ENCODE results near the gene MUSK.
"Not testable (repeated sequence)": the region's sequence is repeated elsewhere in the genome, so short reads cannot be mapped to it uniquely, and the experiment has no call there.

MUSK gene

GRCh38 chr9:110810262-110810976, 141.8 kb downstream of the MUSK start:
- DNase-seq (ENCODE audit: low read depth) = no peak

- DNase-seq (ENCODE audit: low read depth) = no peak
These were observed 144.3 kb downstream of the MUSK start for GRCh38 chr9:110812886-110813285.

- DNase-seq (ENCODE audit: low read depth) = no peak
These were observed 145.6 kb downstream of the MUSK start for GRCh38 chr9:110814159-110814558.

- DNase-seq (ENCODE audit: low read depth) = no peak
These were observed 146.8 kb downstream of the MUSK start for GRCh38 chr9:110815361-110815760.

GRCh38 chr9:110820381-110820780, 151.8 kb downstream of the MUSK start:
- no peak for DNase-seq (ENCODE audit: low read depth)

GRCh38 chr9:110821064-110821463, 152.5 kb downstream of the MUSK start:
- DNase-seq (ENCODE audit: low read depth) = no peak

- DNase-seq (ENCODE audit: low read depth) = not testable (repeated sequence)
These were observed 156.5 kb downstream of the MUSK start for GRCh38 chr9:110825129-110825528.

- DNase-seq (ENCODE audit: low read depth) = no peak
These were observed 157.4 kb downstream of the MUSK start for GRCh38 chr9:110825950-110826349.

GRCh38 chr9:110826400-110826799, 157.8 kb downstream of the MUSK start:
- not testable (repeated sequence) for DNase-seq (ENCODE audit: low read depth)

GRCh38 chr9:110828264-110828663, 159.7 kb downstream of the MUSK start:
- no peak for DNase-seq (ENCODE audit: low read depth)

GRCh38 chr9:110830495-110830894, 161.9 kb downstream of the MUSK start:
- DNase-seq (ENCODE audit: low read depth) = no peak

GRCh38 chr9:110832926-110833325, 164.3 kb downstream of the MUSK start:
- DNase-seq (ENCODE audit: low read depth) = no peak

- no peak for DNase-seq (ENCODE audit: low read depth)
These were observed 166.8 kb downstream of the MUSK start for GRCh38 chr9:110835404-110835803.

GRCh38 chr9:110835859-110836271, 167.3 kb downstream of the MUSK start:
- no peak for DNase-seq (ENCODE audit: low read depth)

GRCh38 chr9:110837401-110838005, 168.9 kb downstream of the MUSK start:
- no peak for DNase-seq (ENCODE audit: low read depth)

GRCh38 chr9:110842169-110842568, 173.6 kb downstream of the MUSK start:
- no peak for DNase-seq (ENCODE audit: low read depth)

- DNase-seq (ENCODE audit: low read depth) = no peak
These were observed 174.4 kb downstream of the MUSK start for GRCh38 chr9:110842986-110843385.

- DNase-seq (ENCODE audit: low read depth) = no peak
These were observed 175.5 kb downstream of the MUSK start for GRCh38 chr9:110844121-110844520.

- DNase-seq (ENCODE audit: low read depth) = no peak
These were observed 177.6 kb downstream of the MUSK start for GRCh38 chr9:110846215-110846614.

- DNase-seq (ENCODE audit: low read depth) = no peak
These were observed 179.1 kb downstream of the MUSK start for GRCh38 chr9:110847671-110848070.

- DNase-seq (ENCODE audit: low read depth) = no peak
These were observed 182.0 kb downstream of the MUSK start for GRCh38 chr9:110850401-110851135.

All from stimulated activated CD8-positive, alpha-beta memory T cell treated with anti-CD3 and anti-CD28 coated beads, Interleukin-7, amount 100 ng/mL, for 24 hours (primary cell).